Lower leg skin (tissue), 3 donors: Measurements from ENCODE around the gene LIPF.

Experiments used
- POLR2A ChIP-seq, 2 donors: fragments of 450-650 bp; IDR thresholded peaks; one replicate each; pipeline ENCODE4 v1.6.1; 2016 to 2017; ENCODE audit warnings: antibody characterized with exemption in 2 of 2, mild to moderate bottlenecking in 1 of 2, moderate library complexity in 1 of 2
- TF ChIP-seq, protein P1 (sequence below), 3 donors: fragments of 450-650 bp; IDR thresholded peaks; one replicate each; pipeline ENCODE4 v1.5.1; 2016; ENCODE audit warnings: antibody characterized with exemption in 3 of 3, mild to moderate bottlenecking in 3 of 3, moderate library complexity in 2 of 3

DNA sequence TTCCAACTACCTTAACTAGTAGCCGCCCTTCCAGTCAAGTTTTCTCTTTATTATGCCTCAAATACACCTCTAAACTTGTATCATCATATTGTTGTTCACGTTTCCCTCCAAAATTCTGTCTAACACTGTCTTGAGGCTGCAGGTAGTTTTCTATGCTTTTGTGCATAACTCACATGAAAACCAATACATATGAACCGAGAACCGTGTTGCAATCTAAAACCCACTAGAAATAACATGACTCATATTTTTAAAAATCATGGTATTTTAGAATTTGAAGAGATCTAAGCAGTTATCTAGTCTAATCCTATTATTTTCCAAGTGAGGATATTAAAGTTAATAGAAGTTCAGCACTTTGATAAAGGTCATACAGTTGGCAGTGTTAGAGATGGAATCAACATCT lies 18.2 kb downstream of the LIPF start:
- TF ChIP-seq, protein P1, sequence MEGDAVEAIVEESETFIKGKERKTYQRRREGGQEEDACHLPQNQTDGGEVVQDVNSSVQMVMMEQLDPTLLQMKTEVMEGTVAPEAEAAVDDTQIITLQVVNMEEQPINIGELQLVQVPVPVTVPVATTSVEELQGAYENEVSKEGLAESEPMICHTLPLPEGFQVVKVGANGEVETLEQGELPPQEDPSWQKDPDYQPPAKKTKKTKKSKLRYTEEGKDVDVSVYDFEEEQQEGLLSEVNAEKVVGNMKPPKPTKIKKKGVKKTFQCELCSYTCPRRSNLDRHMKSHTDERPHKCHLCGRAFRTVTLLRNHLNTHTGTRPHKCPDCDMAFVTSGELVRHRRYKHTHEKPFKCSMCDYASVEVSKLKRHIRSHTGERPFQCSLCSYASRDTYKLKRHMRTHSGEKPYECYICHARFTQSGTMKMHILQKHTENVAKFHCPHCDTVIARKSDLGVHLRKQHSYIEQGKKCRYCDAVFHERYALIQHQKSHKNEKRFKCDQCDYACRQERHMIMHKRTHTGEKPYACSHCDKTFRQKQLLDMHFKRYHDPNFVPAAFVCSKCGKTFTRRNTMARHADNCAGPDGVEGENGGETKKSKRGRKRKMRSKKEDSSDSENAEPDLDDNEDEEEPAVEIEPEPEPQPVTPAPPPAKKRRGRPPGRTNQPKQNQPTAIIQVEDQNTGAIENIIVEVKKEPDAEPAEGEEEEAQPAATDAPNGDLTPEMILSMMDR (IDR thresholded peaks at IDR 0.05) = no peak
- TF ChIP-seq POLR2A (IDR thresholded peaks at IDR 0.05) = no peak
